GM19395 (cell line): ENCODE measurements around the gene PMS2.
"Not testable (repeated sequence)": the region's sequence is repeated elsewhere in the genome, so short reads cannot be mapped to it uniquely, and the experiment has no call there.

Source experiments
- ATAC-seq: cut with Tn5 transposase; IDR thresholded peaks from one replicate; pipeline ENCODE4 v1.9.1; 2021; ENCODE audit warnings: mild to moderate bottlenecking, moderate library complexity; ENCODE audit not compliant: unreplicated experiment

Gene PMS2

DNA sequence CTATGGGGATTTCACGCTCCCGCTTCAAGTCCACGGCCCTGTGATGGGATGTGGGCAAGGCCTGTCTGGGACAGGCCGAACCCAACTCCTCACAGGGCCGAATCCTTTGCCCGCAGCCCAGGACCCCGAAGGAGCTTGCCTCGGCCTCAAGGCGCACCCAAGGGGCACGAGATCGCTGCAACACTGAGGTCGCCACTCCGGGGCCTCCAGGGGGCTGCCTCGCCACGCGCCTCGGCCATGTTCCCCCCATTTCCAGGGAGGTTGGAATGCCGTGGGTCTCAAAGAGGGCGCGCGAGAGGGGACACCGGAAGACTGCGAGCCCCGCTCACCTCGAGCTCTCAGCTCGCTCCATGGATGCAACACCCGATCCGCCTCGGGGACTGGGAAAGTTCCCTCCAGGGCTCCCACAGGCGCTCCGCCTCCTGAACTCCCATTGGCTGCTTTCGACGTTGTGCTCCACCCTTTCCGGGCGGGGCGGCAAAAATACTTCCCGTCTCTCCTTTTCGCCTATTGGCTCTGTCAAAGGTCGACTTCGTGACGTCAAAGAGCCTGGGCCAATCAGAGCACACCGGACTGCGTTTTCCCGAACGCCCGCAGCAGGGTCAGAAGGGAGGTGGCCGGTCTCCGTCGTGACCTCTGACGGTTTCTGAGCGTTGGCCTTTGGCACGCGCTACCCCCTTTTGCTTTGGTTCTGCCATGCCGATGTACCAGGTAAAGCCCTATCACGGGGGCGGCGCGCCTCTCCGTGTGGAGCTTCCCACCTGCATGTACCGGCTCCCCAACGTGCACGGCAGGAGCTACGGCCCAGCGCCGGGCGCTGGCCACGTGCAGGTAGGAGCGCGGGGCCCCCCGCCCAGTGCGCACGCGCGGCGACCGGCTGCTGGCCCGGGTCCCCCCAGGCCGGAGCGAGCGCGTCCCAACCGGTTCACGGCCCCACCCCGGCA, at the start of gene PMS2, which contains the start of gene AIMP2:
TSS of gene PMS2 (minus strand) at position 382 of the 944 bp plus-strand sequence. CDS start at position 352, 30 bp downstream.
TSS of gene AIMP2 (plus strand) at position 605 of the 944 bp plus-strand sequence. CDS start at position 697, 92 bp downstream.
- peak; percentile 94 for ATAC-seq

DNA sequence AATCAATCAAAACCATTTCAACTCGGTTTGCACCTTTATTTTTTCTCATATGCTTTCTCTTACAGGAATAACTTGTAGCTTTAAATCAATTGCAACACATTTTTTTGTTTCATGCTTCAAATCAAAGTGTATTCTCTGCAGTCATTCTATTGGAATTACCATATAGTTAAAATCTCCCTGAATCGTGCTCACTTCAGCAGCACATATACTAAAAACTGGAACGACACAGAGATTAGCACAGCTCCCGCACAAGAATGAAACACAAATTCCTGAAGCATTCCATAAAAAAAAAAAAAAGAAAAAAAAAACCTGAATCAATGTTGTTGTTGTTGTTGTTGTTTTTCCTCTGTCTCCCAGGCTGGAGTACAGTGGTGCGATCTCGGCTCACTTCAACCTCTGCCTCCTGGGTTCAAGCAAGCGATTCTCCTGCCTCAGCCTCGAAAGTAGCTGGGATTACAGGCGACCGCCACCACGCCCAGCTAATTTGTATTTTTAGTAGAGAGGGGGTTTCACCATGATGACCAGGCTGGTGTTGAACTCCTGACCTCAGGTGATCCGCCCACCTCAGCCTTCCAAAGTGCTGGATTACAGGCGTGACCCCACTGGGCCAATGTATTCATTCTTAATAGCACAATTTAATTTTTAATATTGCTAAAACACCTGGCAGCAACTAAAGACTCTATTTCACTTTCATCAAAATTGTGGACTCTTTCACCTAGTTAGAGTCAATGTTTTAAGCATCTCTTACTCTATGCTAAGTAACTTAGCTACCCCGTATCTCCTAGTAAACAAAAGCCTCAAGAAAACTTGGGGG, 48.7 kb upstream of the PMS2 start:
- no peak for ATAC-seq

GRCh38 chr7:6056616-6057015, 47.8 kb upstream of the PMS2 start:
- ATAC-seq: no peak

- not testable (repeated sequence) for ATAC-seq
These were observed 42.3 kb upstream of the PMS2 start for GRCh38 chr7:6051185-6051584.

DNA sequence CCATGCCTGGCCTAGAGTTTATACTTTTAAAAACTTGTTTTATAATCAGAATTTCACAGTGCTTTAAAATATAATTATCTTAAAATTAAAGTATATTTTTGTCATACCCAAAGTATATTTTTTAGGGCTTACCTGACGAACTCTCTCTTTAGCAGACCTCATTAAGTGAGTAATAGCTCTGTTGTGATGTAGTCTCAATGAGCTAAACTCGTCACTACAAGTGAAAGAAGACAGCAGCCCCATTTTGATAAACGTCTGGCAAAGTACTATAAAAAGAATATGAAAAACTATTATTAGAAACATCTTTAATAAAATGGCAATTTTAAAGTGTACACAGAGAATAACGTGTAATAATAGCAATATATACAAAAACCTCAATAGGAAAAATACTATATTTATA, 40.9 kb upstream of the PMS2 start:
- no peak for ATAC-seq

DNA sequence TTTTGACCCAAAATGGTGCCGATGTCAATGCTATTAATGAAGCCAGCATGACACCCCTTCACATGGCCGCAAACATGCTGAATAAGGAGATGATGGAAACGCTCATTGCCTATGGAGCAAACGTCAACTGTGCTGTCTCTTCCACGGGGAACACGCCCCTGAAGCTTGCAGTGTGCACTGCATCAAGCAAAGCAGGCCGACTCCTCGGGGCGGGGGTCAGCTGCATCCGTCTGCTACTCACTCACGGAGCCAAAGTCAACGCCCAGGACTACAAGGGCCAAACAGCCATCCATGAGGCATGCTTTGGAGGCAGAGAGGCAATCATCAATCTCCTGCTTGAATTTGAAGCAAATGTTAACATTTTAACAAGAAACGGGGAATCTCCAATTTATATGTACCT, 26.8 kb upstream of the PMS2 start:
- no peak for ATAC-seq

GRCh38 chr7:6035165-6035564, 26.3 kb upstream of the PMS2 start:
- ATAC-seq: no peak

- no peak for ATAC-seq
These were observed 23.8 kb upstream of the PMS2 start for GRCh38 chr7:6032641-6033040.

GRCh38 chr7:6032167-6032566, 23.3 kb upstream of the PMS2 start:
- no peak for ATAC-seq

- no peak for ATAC-seq
These were observed 22.7 kb upstream of the PMS2 start for GRCh38 chr7:6031567-6031966.

DNA sequence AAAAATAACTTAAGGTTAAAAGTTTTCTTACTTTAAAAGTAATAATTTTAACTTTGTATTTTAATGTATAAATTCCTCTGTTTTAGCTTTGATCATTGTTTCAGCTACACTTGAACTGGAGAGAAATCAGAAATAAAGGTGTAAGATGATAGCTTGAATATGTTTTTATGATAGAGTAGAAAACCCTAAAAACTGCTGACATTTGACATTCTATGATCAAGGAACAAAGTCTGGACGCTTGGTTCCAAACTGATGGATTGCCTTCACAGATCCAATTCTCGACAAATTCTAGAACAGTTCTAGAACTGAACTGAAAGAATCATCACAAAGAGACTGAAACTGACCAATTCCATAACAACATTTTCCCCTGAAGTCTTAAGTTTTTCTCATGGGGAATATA, 22.1 kb upstream of the PMS2 start, which contains the start of gene ANKRD61:
TSS of gene ANKRD61 (plus strand) at position 389 of the 400 bp plus-strand sequence. CDS start at position 389, 0 bp downstream.
- ATAC-seq: no peak

- no peak for ATAC-seq
These were observed 19.7 kb upstream of the PMS2 start for GRCh38 chr7:6028563-6028962.

DNA sequence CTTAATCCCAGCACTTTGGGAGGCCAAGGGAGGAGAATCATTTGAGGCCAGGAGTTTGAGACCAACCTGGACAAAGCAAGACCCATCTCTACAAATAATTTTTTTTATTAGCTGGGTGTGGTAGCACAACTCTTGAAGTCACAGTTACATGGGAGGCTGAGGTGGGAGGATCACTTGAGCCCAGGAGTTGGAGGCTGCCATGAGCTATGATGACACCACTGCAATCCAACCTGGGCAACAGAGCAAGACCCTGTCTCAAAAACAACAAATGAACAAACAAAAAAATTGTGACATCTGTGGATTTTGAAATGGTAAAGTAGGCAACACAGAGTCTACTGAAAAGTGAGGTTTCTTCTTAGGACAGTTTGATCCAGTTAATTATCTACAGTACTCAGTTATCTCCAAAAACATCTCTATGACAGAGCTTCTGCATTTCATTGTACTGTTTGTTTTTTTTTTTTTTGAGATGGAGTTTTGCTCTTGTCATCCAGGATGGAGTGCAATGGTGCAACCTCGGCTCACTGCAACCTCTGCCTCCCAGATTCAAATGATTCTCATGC, 19.0 kb upstream of the PMS2 start:
- ATAC-seq: no peak

DNA sequence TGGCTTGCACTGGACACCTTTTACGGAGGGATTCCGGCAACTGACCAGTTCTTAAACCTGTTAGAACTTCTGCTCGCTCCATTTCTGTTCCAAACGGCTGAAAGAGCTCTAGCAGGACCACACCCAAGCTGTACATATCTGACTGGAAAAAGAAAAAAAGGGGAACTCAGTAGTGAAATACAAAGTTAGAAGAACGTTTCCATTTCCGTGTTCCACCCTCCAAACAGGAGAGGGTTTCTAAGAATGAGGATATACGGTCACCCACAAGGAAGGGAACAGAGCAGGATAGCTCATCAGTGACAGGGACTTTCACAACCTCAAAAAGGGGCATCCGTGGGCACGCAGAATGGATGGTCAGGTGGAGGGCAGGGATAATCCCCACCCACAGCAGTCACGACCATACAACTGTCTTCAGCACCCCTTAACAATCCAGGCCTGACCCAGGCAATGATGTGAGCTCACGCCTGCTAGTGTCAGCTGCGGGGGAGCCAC, 18.0 kb upstream of the PMS2 start:
- ATAC-seq: no peak

GRCh38 chr7:6026011-6026819, 17.4 kb upstream of the PMS2 start:
- ATAC-seq: peak; percentile 86

GRCh38 chr7:6023974-6024435, 15.2 kb upstream of the PMS2 start:
- no peak for ATAC-seq

DNA sequence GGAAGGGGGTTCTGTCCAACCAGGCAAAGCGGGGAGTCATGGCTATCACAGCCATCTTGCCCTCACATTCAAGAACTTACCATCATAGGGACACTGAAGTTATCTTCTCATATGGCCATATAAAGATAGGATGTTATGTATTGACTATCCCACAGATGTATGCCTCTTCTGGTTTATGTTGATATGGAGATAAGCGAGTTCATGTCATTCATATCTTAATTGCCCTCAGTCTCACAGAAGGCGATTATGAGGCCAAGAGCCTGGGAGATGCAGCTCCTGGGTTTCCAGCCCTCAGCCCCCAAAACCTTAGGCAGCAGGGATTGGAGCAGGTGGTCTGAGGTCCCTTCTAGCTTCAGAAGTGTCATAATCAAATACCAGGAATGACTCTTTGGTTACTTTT, 13.9 kb upstream of the PMS2 start:
- no peak for ATAC-seq

GRCh38 chr7:6020371-6021286, 11.8 kb upstream of the PMS2 start:
- ATAC-seq: no peak

GRCh38 chr7:6016653-6016966, 7.8 kb upstream of the PMS2 start:
- ATAC-seq: no peak
